ENCODE measurements around the gene CEP126.

GRCh38 chr11:102036757-102037156 lies 121.9 kb downstream of the CEP126 start:
- no peak for TF ChIP-seq CTCF (IDR thresholded peaks at IDR 0.05; ENCODE audit: low read depth, low read length)
- no peak for TF ChIP-seq EZH2phosphoT487 (IDR thresholded peaks at IDR 0.05; ENCODE audit: low read depth)

Data from OCI-LY3 (cell line).